Neuronal stem cell (in vitro differentiated cells): ENCODE measurements around the gene MKNK2. TPM values are rescaled to one million over a fixed set of nuclear protein-coding genes. Genes with fewer than 3 reads are reported as not detected.
"Not testable (repeated sequence)": the region's sequence is repeated elsewhere in the genome, so short reads cannot be mapped to it uniquely, and the experiment has no call there.

Experiments
- DNase-seq: peaks from one replicate; pipeline ENCODE4 v3.0.0-alpha.2; 2013; ENCODE audit warnings: low spot score
- H2AFZ ChIP-seq: one replicate; pipeline ENCODE4 v1.6.1; 2013; ENCODE audit warnings: mild to moderate bottlenecking, low read length, inconsistent platforms
- H2AK5ac ChIP-seq: 2 replicates; pipeline ENCODE4 v1.6.1; 2013; ENCODE audit warnings: low read depth, mild to moderate bottlenecking, inconsistent platforms, low read length, moderate library complexity, mixed read lengths
- H2BK120ac ChIP-seq: 2 replicates; pipeline ENCODE4 v1.6.1; 2013; ENCODE audit warnings: low read depth, mild to moderate bottlenecking, inconsistent platforms, low read length, moderate library complexity, mixed read lengths
- H2BK12ac ChIP-seq: one replicate; pipeline ENCODE4 v1.6.1; 2013; ENCODE audit warnings: low read length, inconsistent platforms
- H2BK15ac ChIP-seq: 2 replicates; pipeline ENCODE4 v1.6.1; 2013; ENCODE audit warnings: mild to moderate bottlenecking, low read length, inconsistent platforms, mixed read lengths
- H2BK5ac ChIP-seq: one replicate; pipeline ENCODE4 v1.6.1; 2013; ENCODE audit warnings: inconsistent platforms, mild to moderate bottlenecking, low read length, moderate library complexity
- H3K14ac ChIP-seq: one replicate; pipeline ENCODE4 v1.6.1; 2013; ENCODE audit warnings: low read length, inconsistent platforms
- H3K18ac ChIP-seq: 2 replicates; pipeline ENCODE4 v1.6.1; 2013; ENCODE audit warnings: low read length, inconsistent platforms
- H3K23ac ChIP-seq: 2 replicates; pipeline ENCODE4 v1.6.1; 2013; ENCODE audit warnings: low read depth, mild to moderate bottlenecking, mixed read lengths, low read length, inconsistent platforms; ENCODE audit not compliant: poor library complexity
- H3K27ac ChIP-seq: replicated peaks from 3 replicates; pipeline ENCODE4 v1.5.1; 2013; ENCODE audit warnings: low read length, inconsistent platforms
- H3K27me3 ChIP-seq, 3 experiments: 2 replicates each; pipeline ENCODE4 v1.6.1; 2013; ENCODE audit warnings: low read length in 3 of 3, mild to moderate bottlenecking in 2 of 3, inconsistent platforms in 1 of 3, low read depth in 1 of 3, mixed read lengths in 1 of 3, moderate library complexity in 1 of 3; ENCODE audit not compliant: control insufficient read depth in 3 of 3, insufficient read depth in 3 of 3
- H3K36me3 ChIP-seq, 2 donors: replicated peaks in 1 of 2; 2 replicates each; pipeline ENCODE4 v1.6.1; 2013; ENCODE audit warnings: low read length in 2 of 2; ENCODE audit not compliant: control insufficient read depth in 2 of 2, insufficient read depth in 2 of 2
- H3K4ac ChIP-seq: 2 replicates; pipeline ENCODE4 v1.6.1; 2013; ENCODE audit warnings: inconsistent platforms, mild to moderate bottlenecking, low read length, moderate library complexity
- H3K4me1 ChIP-seq, 2 donors: 1 replicate in 1 of 2; 2 replicates in 1 of 2; pipeline ENCODE4 v1.6.1; 2013; ENCODE audit warnings: low read length in 2 of 2, low read depth in 1 of 2; ENCODE audit not compliant: control insufficient read depth in 2 of 2, insufficient read depth in 1 of 2
- H3K4me2 ChIP-seq: one replicate; pipeline ENCODE4 v1.6.1; 2013; ENCODE audit warnings: mild to moderate bottlenecking, low read length, inconsistent platforms; ENCODE audit not compliant: insufficient read depth, poor library complexity, severe bottlenecking
- H3K4me3 ChIP-seq, 2 donors: 2 replicates each; pipeline ENCODE4 v1.5.1; 2013; ENCODE audit warnings: low read length in 2 of 2, mild to moderate bottlenecking in 2 of 2, inconsistent platforms in 1 of 2, moderate library complexity in 1 of 2
- H3K79me1 ChIP-seq: one replicate; pipeline ENCODE4 v1.6.1; 2013; ENCODE audit warnings: low read depth, mild to moderate bottlenecking, inconsistent platforms, low read length, moderate library complexity
- H3K9ac ChIP-seq: one replicate; pipeline ENCODE4 v1.6.1; 2013; ENCODE audit warnings: mild to moderate bottlenecking, low read depth, low read length, inconsistent platforms; ENCODE audit not compliant: poor library complexity
- H3K9me3 ChIP-seq, 2 donors: replicated peaks in 1 of 2; 2 replicates each; pipeline versions ENCODE3 to v1.6.1; 2013; ENCODE audit warnings: low read length in 2 of 2, mild to moderate bottlenecking in 2 of 2, inconsistent platforms in 1 of 2, low read depth in 1 of 2, mixed read lengths in 1 of 2, moderate library complexity in 1 of 2; ENCODE audit not compliant: control insufficient read depth in 2 of 2, insufficient read depth in 1 of 2
- H4K8ac ChIP-seq: one replicate; pipeline ENCODE4 v1.6.1; 2013; ENCODE audit warnings: low read depth, mild to moderate bottlenecking, inconsistent platforms, low read length, moderate library complexity
- H4K91ac ChIP-seq: one replicate; pipeline ENCODE4 v1.6.1; 2013; ENCODE audit warnings: low read length, low read depth, mild to moderate bottlenecking, inconsistent platforms; ENCODE audit not compliant: poor library complexity
- WGBS, 2 donors: extraction: QIAGEN DNeasy Blood & Tissue Kit; methylation state at CpG; one replicate each; pipeline ENCODE4 v1.1.7; 2013; ENCODE audit warnings: missing lambda C conversion rate in 2 of 2, mixed read lengths in 1 of 2; ENCODE audit not compliant: insufficient read length in 2 of 2, insufficient replicate concordance in 1 of 2; ENCODE audit errors: extremely low coverage in 2 of 2; 5-methylcytosine and 5-hydroxymethylcytosine counted together
- small RNA-seq: library from polyadenylated mRNA; stranded (forward); fragments of <200 nt; extraction: miRNeasy Mini kit (QIAGEN cat#:217004); gene quantifications from one replicate; pipeline ENCODE3, GENCODE V24; 2013; ENCODE audit not compliant: insufficient read depth

MKNK2 gene

GRCh38 chr19:1988464-1988863, 62.6 kb downstream of the MKNK2 start:
- H3K9me3 ChIP-seq, H3K27me3 ChIP-seq, H3K23ac ChIP-seq, H4K91ac ChIP-seq, H2BK12ac ChIP-seq, H3K4me2 ChIP-seq, H3K27ac ChIP-seq, H4K8ac ChIP-seq, H2BK120ac ChIP-seq, DNase-seq, H2BK15ac ChIP-seq, H3K4me1 ChIP-seq, H3K18ac ChIP-seq, H3K9ac ChIP-seq, H2AFZ ChIP-seq, H2AK5ac ChIP-seq, H3K4ac ChIP-seq, H3K4me3 ChIP-seq, H3K14ac ChIP-seq, H3K79me1 ChIP-seq, H2BK5ac ChIP-seq: not testable (repeated sequence)
- no CpG with 5 or more reads among the region's 10 CpGs for WGBS, 2 donors
- H3K36me3 ChIP-seq, result peaks cover 61 to 92% of the 10 kb centered on the region in 2 donors

Small RNA genes within 50 kb of the gene (small RNA-seq; reads per million reads assigned to genes)
- gene AC007136.1, result not detected
